Cardiac muscle cell (in vitro differentiated cells and primary cell): Measurements from ENCODE around the gene FBH1. TPM values are rescaled to one million over a fixed set of nuclear protein-coding genes. Genes with fewer than 3 reads are reported as not detected.

Source experiments
- DNase-seq, 2 donors: peaks; one replicate each; pipeline versions ENCODE4 v3.0.0 to v3.0.0-alpha.2; 2010 to 2017; ENCODE audit warnings: low read depth in 1 of 2, low spot score in 1 of 2
- H3K27ac ChIP-seq: fragments of 200-600 bp; sonication (generic); 2 replicates; pipeline ENCODE4 v1.5.1; 2016
- H3K27me3 ChIP-seq: fragments of 200-600 bp; sonication (generic); 2 replicates; pipeline ENCODE4 v1.6.0; 2016; ENCODE audit warnings: control low read depth
- H3K36me3 ChIP-seq: fragments of 200-600 bp; sonication (generic); 2 replicates; pipeline ENCODE4 v1.5.1; 2016; ENCODE audit warnings: control low read depth
- H3K4me1 ChIP-seq: fragments of 200-600 bp; sonication (generic); 2 replicates; pipeline ENCODE4 v1.8.1; 2017; ENCODE audit warnings: low read depth, mild to moderate bottlenecking, mixed run types
- H3K4me3 ChIP-seq: fragments of 200-600 bp; sonication (generic); 2 replicates; pipeline ENCODE4 v1.5.1; 2016; ENCODE audit warnings: mild to moderate bottlenecking
- H3K9me3 ChIP-seq: fragments of 200-600 bp; sonication (generic); 2 replicates; pipeline ENCODE4 v1.5.1; 2017; ENCODE audit warnings: low read depth, mild to moderate bottlenecking, control low read depth
- polyA plus RNA-seq: library from polyadenylated mRNA; unstranded; fragments of >200 nt; fragmentation: Nextera tagmentation; extraction: Ambion mirVana; gene quantifications from 2 replicates; pipeline ENCODE4 v1.2.1, GENCODE V29; 2016
- total RNA-seq: library from RNA; depleted of rRNA; stranded (reverse); fragments of >200 nt; gene quantifications from 2 replicates; pipeline ENCODE4 v1.2.3, GENCODE V29; 2016
- TF ChIP-seq, protein P1 (sequence below): IDR thresholded peaks from 2 replicates; pipeline ENCODE4 v1.5.1; 2012; ENCODE audit warnings: low read depth, mild to moderate bottlenecking, low read length

FBH1 gene
- total and polyA plus RNA-seq, 2 experiments from 2014 or later: 185 to 196 TPM

DNA sequence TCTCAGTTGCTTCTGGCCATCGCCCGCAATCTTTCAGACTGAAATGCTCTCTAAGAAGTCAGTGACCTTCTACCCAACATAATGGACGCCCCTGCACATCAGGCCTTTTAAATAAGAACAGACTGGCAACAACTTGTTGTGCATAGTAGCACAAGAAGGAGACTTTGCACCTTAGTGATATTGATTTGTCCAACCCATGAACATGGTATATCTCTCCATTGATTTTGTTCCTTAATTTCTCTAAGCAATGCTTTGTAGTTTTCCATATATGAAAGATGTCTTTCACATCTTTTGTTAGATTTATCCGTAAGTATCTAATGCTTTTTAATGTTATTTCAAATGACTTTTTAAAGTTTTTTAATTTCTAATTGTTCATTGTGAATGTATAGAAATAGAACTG is 83.0 kb downstream of the FBH1 start:
- TF ChIP-seq, protein P1, sequence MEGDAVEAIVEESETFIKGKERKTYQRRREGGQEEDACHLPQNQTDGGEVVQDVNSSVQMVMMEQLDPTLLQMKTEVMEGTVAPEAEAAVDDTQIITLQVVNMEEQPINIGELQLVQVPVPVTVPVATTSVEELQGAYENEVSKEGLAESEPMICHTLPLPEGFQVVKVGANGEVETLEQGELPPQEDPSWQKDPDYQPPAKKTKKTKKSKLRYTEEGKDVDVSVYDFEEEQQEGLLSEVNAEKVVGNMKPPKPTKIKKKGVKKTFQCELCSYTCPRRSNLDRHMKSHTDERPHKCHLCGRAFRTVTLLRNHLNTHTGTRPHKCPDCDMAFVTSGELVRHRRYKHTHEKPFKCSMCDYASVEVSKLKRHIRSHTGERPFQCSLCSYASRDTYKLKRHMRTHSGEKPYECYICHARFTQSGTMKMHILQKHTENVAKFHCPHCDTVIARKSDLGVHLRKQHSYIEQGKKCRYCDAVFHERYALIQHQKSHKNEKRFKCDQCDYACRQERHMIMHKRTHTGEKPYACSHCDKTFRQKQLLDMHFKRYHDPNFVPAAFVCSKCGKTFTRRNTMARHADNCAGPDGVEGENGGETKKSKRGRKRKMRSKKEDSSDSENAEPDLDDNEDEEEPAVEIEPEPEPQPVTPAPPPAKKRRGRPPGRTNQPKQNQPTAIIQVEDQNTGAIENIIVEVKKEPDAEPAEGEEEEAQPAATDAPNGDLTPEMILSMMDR: no peak
- Histone ChIP-seq H3K4me1 (no peaks in the 10 kb centered on the region), H3K4me3 (no peak overlapping the region), H3K27me3 (peaks cover 41% of the 10 kb centered on the region), H3K9me3 (no peaks in the 10 kb centered on the region), H3K27ac (no peak overlapping the region), H3K36me3 (no peaks in the 10 kb centered on the region)
- no peak for DNase-seq

DNA sequence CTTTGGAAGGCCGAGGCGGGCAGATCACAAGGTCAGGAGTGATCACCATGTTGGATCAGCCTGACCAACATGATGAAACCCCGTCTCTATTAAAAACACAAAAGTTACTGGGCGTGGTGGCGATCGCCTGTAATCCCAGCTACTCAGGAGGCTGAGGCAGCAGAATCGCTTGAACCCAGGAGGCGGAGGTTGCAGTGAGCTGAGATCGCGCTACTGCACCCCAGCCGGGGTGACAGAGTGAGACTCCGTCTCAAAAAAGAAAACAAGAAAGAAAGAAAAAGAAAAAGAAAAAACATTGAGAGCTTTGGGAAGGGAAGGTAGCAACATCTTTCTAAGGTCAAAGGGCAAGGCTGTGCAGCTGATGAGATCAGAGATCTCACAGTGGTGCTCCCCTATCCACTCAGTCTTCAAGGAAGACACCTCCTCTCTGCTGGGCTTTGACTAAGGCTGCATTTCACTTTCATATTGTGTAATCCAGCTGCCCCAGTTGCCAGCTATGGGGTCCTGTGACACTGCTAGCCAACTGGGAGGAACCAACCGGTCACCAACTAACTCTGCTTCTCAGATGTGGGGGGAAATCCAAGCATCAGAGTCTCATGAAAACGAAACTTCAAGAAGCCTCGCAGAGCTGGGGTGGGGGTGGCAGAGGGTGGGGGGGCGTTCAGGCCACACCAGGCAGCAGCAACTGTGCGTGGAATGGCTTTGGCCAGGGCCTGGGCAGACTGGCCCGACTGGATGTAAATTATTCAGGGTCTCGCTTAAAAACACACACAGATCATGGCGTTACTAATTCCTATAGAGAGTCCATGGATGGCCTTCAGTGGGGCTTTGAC is 85.8 kb downstream of the FBH1 start:
- Histone ChIP-seq H3K9me3 (no peaks in the 10 kb centered on the region), H3K4me3 (no peak overlapping the region), H3K4me1 (no peaks in the 10 kb centered on the region), H3K27ac (no peak overlapping the region), H3K36me3 (no peaks in the 10 kb centered on the region), H3K27me3 (peaks cover 68% of the 10 kb centered on the region)
- TF ChIP-seq, protein P1: no peak
- DNase-seq: peak in 1 of 2 donors; percentile 64

DNA sequence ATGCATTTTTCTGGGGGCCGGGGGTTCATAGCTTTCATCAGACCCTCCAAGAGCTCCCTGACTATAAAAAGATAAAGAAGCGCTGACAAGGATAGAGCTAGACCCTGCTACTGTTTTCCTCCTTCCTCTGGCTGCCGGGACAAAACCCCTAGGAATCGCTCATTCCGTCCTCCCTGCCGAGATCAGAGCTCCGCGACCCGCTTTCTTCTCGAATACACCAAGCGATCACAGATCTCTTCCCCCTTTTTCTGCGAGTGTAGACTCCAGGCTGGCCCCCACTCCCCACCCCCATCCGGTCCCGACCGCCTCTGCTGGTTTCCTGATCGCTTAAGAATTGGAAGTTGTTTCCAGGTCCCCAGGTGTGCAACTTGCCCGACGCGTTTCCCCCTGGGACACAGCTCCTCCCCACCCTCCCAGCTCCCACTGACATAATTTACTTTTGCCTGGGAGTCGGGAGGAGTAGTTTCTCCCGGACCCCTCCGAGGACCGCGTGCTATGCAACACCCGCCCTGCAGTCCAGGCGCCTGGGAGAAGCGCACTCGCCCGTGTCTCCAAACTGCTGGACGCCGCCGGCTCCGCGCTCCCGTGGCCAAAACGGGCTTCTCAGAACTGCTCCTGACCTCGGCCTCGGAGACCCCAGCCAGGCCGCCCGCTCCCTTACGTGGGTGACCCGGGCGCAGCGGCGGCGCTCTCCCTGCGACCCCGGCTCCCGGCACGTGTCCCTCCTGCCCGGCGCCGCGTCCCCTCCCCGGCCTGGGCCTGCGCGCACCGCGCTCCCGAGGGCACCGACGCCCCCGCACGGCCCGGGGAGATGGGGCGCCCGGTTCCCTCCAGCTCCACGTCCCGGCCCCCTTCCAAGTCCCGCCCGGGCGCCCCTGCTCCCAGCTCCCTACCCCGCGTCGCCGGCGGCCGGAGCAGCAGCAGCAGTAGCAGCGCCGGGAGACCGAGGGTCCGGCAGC is 86.7 kb downstream of the FBH1 start:
- peaks cover 77% of the 10 kb centered on the region for H3K27me3 ChIP-seq
- no peaks in the 10 kb centered on the region for H3K4me1 ChIP-seq
- DNase-seq: peak; percentile 42 to 69
- H3K36me3 ChIP-seq: no peaks in the 10 kb centered on the region
- H3K9me3 ChIP-seq: no peaks in the 10 kb centered on the region
- TF ChIP-seq, protein P1: no peak
- H3K27ac ChIP-seq: no peak overlapping the region
- peak overlapping the region; percentile 37 for H3K4me3 ChIP-seq

DNA sequence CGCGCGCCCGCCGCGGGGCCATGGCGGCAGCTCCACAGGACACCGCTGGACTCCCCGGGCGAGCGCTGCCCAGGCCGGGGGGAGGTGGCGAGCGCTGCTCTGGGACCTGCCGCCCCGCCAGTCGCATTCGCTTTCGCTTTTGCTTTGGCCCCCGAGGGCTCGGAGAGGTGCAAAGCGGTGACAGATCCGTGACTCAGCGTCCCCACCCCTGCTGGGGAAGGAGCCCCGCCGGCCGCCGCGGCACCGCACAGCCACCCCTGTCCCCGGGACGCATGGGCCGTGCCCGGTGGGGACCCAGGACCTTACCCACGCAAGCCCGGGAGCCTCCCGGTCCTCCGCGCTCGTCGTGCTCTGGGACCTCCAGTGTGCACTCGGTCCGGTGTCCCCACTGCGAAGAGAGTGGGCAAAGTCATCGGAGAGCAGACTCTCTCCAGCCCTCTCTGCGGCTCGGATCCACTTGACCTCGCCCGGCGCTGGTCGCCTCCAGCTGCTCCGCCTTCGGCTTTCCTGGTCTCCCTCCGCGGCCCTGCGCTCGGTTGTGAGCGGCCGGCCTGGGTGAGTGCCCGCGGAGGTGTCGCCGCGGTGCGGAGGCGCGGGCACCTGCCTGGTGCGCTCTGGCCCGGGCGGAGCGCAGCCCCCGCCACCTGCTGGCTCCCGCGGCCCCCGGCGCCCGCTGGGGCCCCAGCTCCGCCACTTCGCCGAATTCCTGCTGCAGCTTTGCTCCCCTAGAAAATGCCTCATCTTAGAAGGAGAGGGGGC is 87.6 kb downstream of the FBH1 start, which contains the start of gene IL15RA:
TSS of gene IL15RA (minus strand) at position 73 of the 759 bp plus-strand sequence. CDS start at position 22, 51 bp downstream.
- Histone ChIP-seq H3K4me3 (peak within 1 kb of the TSS; percentile 37), H3K36me3 (no peaks in the 10 kb centered on the region), H3K4me1 (no peaks in the 10 kb centered on the region), H3K27me3 (peaks cover 72% of the 10 kb centered on the region), H3K27ac (no peak within 1 kb of the TSS), H3K9me3 (no peaks in the 10 kb centered on the region)
- DNase-seq: peak; percentile 71 to 74
- TF ChIP-seq, protein P1: no peak

DNA sequence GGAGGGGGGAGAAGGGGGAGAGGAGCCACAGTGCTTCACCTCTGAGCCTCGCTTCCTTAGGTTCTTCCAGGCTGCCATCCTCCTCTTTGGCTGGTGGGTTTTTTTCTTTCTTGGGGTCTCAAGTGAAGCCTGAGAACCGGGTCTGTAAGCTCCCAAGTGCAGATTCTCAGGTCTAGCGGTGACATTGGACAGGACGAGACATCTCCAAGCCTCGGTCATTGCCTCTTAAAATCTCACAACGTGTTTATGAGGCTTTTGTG is 88.1 kb downstream of the FBH1 start:
- TF ChIP-seq, protein P1: no peak
- H3K4me1 ChIP-seq: no peaks in the 10 kb centered on the region
- H3K27ac ChIP-seq: no peak overlapping the region
- H3K36me3 ChIP-seq: no peaks in the 10 kb centered on the region
- peak overlapping the region; percentile 37 for H3K4me3 ChIP-seq
- peaks cover 68% of the 10 kb centered on the region for H3K27me3 ChIP-seq
- no peak for DNase-seq
- no peaks in the 10 kb centered on the region for H3K9me3 ChIP-seq
